GM12878 (cell line): Measurements from ENCODE around the gene FZR1. TPM values are rescaled to one million over a fixed set of nuclear protein-coding genes. Genes with fewer than 3 reads are reported as not detected.

Source experiments
- ATAC-seq: fragments of 200-7000 bp; cut with Tn5 transposase; 3 replicates; pipeline ENCODE4 v1.9.1; 2020; ENCODE audit warnings: mild to moderate bottlenecking, moderate library complexity
- Bru-seq: library from RNA; stranded (reverse); fragments of 400-500 nt; gene quantifications from one replicate; lab custom pipeline; 2021; lab: Mats Ljungman, UMichigan
- BruChase-seq, 2 experiments: library from RNA; stranded (reverse); fragments of 400-500 nt; gene quantifications; one replicate each; lab custom pipeline; 2021; lab: Mats Ljungman, UMichigan
- BruUV-seq: library from RNA; stranded (reverse); fragments of 400-500 nt; replicated peaks from 2 replicates; lab custom pipeline; 2021; lab: Mats Ljungman, UMichigan
- CTCF ChIA-PET: fragments of 300-600 bp; sonication (Branson Sonifier 250); formaldehyde crosslinking; extraction: SDS; loops from one replicate; lab custom pipeline; 2021; ENCODE audit warnings: inconsistent platforms; lab: Yijun Ruan, JAX
- POLR2A ChIA-PET: fragments of 350-600 bp; formaldehyde crosslinking; extraction: SDS; loops from one replicate; lab custom pipeline; 2021; ENCODE audit warnings: inconsistent platforms; lab: Charles Lee
- RAD21 ChIA-PET: fragments of 300-600 bp; sonication (Branson Sonifier 250); formaldehyde crosslinking; loops from one replicate; lab custom pipeline; 2023; ENCODE audit warnings: antibody characterized with exemption; ENCODE audit not compliant: unreplicated experiment; lab: Charles Lee
- SMC1A ChIA-PET: fragments of 300-600 bp; sonication (Branson Sonifier 250); formaldehyde crosslinking; loops from one replicate; lab custom pipeline; 2023; ENCODE audit not compliant: unreplicated experiment, uncharacterized antibody; lab: Charles Lee
- DNase-seq: peaks from one replicate; pipeline ENCODE4 v3.0.0-alpha.2; 2011; ENCODE audit warnings: low read depth, low spot score
- FAIRE-seq: peaks from 3 replicates; lab custom pipeline; 2011; peaks lifted over from hg19 to GRCh38; lab: Jason Lieb, UNC
- H2AFZ ChIP-seq: 2 replicates; pipeline ENCODE4 v1.6.0; 2011; ENCODE audit warnings: low read depth, low read length, control low read depth; ENCODE audit not compliant: control insufficient read depth
- H3K27ac ChIP-seq: 2 replicates; pipeline ENCODE4 v1.5.1; 2011; ENCODE audit warnings: control low read depth; ENCODE audit not compliant: control insufficient read depth, insufficient read depth
- H3K27me3 ChIP-seq, 2 experiments: replicated peaks in 1 of 2; 2 replicates each; pipeline versions ENCODE4 v1.6.0 to v1.6.1; 2011; ENCODE audit warnings: low read length in 1 of 2; ENCODE audit not compliant: control insufficient read depth in 2 of 2, insufficient read depth in 2 of 2
- H3K36me3 ChIP-seq, 2 experiments: 2 replicates each; pipeline ENCODE4 v1.5.1; 2011; ENCODE audit warnings: low read length in 1 of 2; ENCODE audit not compliant: control insufficient read depth in 2 of 2, insufficient read depth in 2 of 2
- H3K4me1 ChIP-seq: 2 replicates; pipeline ENCODE4 v1.6.1; 2011; ENCODE audit warnings: mild to moderate bottlenecking, low read length, moderate library complexity, mixed read lengths; ENCODE audit not compliant: control insufficient read depth, insufficient read depth
- H3K4me2 ChIP-seq: 2 replicates; pipeline ENCODE4 v1.6.0; 2011; ENCODE audit warnings: control low read depth; ENCODE audit not compliant: control insufficient read depth, insufficient read depth
- H3K4me3 ChIP-seq: fragments of 200-600 bp; sonication (generic); 2 replicates; pipeline ENCODE4 v1.5.1; 2016
- H3K79me2 ChIP-seq: 2 replicates; pipeline ENCODE4 v1.6.0; 2011; ENCODE audit warnings: low read length; ENCODE audit not compliant: control insufficient read depth, insufficient read depth
- H3K9ac ChIP-seq: 2 replicates; pipeline ENCODE4 v1.8.0; 2011; ENCODE audit warnings: low read length, control low read depth, mixed read lengths; ENCODE audit not compliant: control insufficient read depth, insufficient read depth
- H3K9me3 ChIP-seq: replicated peaks from 3 replicates; pipeline ENCODE4 v1.5.1; 2011; ENCODE audit warnings: mild to moderate bottlenecking, low read length; ENCODE audit not compliant: control insufficient read depth, insufficient read depth
- H4K20me1 ChIP-seq: 2 replicates; pipeline ENCODE4 v1.6.0; 2011; ENCODE audit not compliant: control insufficient read depth, insufficient read depth
- CHD4 ChIP-seq: fragments of 200-600 bp; sonication (generic); IDR thresholded peaks from 2 replicates; pipeline ENCODE4 v1.6.1; 2016; ENCODE audit warnings: mild to moderate bottlenecking
- EZH2 ChIP-seq: IDR thresholded peaks from 2 replicates; pipeline ENCODE4 v1.6.1; 2012; ENCODE audit warnings: low read depth, mild to moderate bottlenecking, control low read depth, inconsistent platforms, low read length, borderline replicate concordance; ENCODE audit not compliant: control insufficient read depth
- FOS ChIP-seq: IDR thresholded peaks from 3 replicates; pipeline ENCODE4 v1.6.1; 2011; ENCODE audit warnings: borderline replicate concordance; ENCODE audit not compliant: insufficient read length; ENCODE audit errors: extremely low read depth
- FOXK2 ChIP-seq: fragments of 450-650 bp; IDR thresholded peaks from 2 replicates; pipeline ENCODE4 v1.6.1; 2017; ENCODE audit warnings: mild to moderate bottlenecking, moderate library complexity
- MYC ChIP-seq: IDR thresholded peaks from 2 replicates; pipeline ENCODE4 v1.6.1; 2011; ENCODE audit warnings: mild to moderate bottlenecking, low read length, moderate library complexity, inconsistent platforms; ENCODE audit not compliant: insufficient read depth, insufficient replicate concordance, insufficient read length, severe bottlenecking
- NFYA ChIP-seq: IDR thresholded peaks from 2 replicates; pipeline ENCODE4 v1.6.1; 2011; ENCODE audit warnings: low read depth, mild to moderate bottlenecking, low read length, improper control_type of control experiment, borderline replicate concordance
- RUNX3 ChIP-seq: IDR thresholded peaks from 2 replicates; pipeline ENCODE4 v1.6.1; 2012; ENCODE audit warnings: low read length, inconsistent platforms
- SUPT20H ChIP-seq: IDR thresholded peaks from 2 replicates; pipeline ENCODE4 v1.6.1; 2011; ENCODE audit warnings: low read depth, mild to moderate bottlenecking, low read length, moderate library complexity, borderline replicate concordance; ENCODE audit not compliant: control insufficient read depth
- TCF3 ChIP-seq: IDR thresholded peaks from 2 replicates; pipeline ENCODE4 v1.6.1; 2012; ENCODE audit warnings: low read depth, mild to moderate bottlenecking, low read length, borderline replicate concordance; ENCODE audit not compliant: insufficient read depth
- TCF7 ChIP-seq: IDR thresholded peaks from 2 replicates; pipeline ENCODE4 v1.6.1; 2014; ENCODE audit warnings: antibody characterized with exemption, borderline replicate concordance
- ZNF217 ChIP-seq: fragments of 450-650 bp; IDR thresholded peaks from 2 replicates; pipeline ENCODE4 v1.6.1; 2017; ENCODE audit warnings: antibody characterized with exemption, mild to moderate bottlenecking
- ZNF24 ChIP-seq: fragments of 450-650 bp; IDR thresholded peaks from 2 replicates; pipeline ENCODE4 v1.6.1; 2017; ENCODE audit warnings: antibody characterized with exemption, mild to moderate bottlenecking
- ZSCAN29 ChIP-seq: fragments of 450-650 bp; IDR thresholded peaks from 2 replicates; pipeline ENCODE4 v1.6.1; 2017; ENCODE audit warnings: mild to moderate bottlenecking, moderate library complexity
- WGBS: methylation state at CpG from one replicate; pipeline ENCODE4 v1.1.6; 2016; ENCODE audit warnings: low lambda C conversion rate; ENCODE audit not compliant: insufficient replicate concordance, insufficient coverage; ENCODE audit errors: missing lambda C conversion rate; 5-methylcytosine and 5-hydroxymethylcytosine counted together
- in situ Hi-C: fragments of 300-500 bp; cut with MboI; formaldehyde crosslinking; loops from 9 replicates; pipeline ENCODE4 v1.14.3; 2018; ENCODE audit warnings: mixed read lengths
- intact Hi-C: fragments of 100-400 bp; cut with micrococcal nuclease; formaldehyde crosslinking; loops from one replicate; pipeline ENCODE4 v1.14.2; 2022; ENCODE audit not compliant: unreplicated experiment
- long read RNA-seq, 2 experiments: library from polyadenylated mRNA; unstranded; transcript quantifications; one replicate each; pipeline ENCODE4 v2.0.0, GENCODE V29; 2019 to 2020
- polyA minus RNA-seq, 3 experiments: library from RNA; depleted of rRNA, polyadenylated mRNA; stranded (reverse); fragments of >200 nt; gene quantifications; 2 replicates each; pipeline ENCODE4 v1.2.3, GENCODE V29; 2011
- polyA plus RNA-seq, 11 experiments: library from polyadenylated mRNA; depleted of rRNA in 4 of 11; unstranded in 6 of 11; stranded (reverse) in 5 of 11; fragments of >200 nt; fragmentation: Nextera tagmentation in 4 of 11; fragmentation: Illumina TruSeq in 1 of 11; extraction: Ambion mirVana in 4 of 11; extraction: Trizol in 1 of 11; gene quantifications; 1 replicate in 1 of 11; 2 replicates in 10 of 11; pipeline versions ENCODE4 v1.2.1 to v1.2.3, GENCODE V29; 2011 to 2016; ENCODE audit warnings: inconsistent platforms in 2 of 11, missing spikeins in 2 of 11, low read depth in 1 of 11
- total RNA-seq, 4 experiments: library from RNA; depleted of rRNA in 3 of 4; stranded (reverse); fragments of >200 nt in 3 of 4; fragmentation: Illumina TruSeq in 1 of 4; extraction: Trizol in 1 of 4; gene quantifications; 2 replicates each; pipeline versions ENCODE4 v1.2.1 to v1.2.3, GENCODE V29; 2013 to 2021
- TF ChIP-seq, protein P1 (sequence below): fragments of 150-350 bp; IDR thresholded peaks from 2 replicates; pipeline ENCODE4 v1.6.1; 2014; ENCODE audit warnings: mild to moderate bottlenecking, low read depth, low read length
- TF ChIP-seq, protein P2 (sequence below): fragments of 450-650 bp; conservative IDR thresholded peaks from 2 replicates; pipeline ENCODE4 v1.6.1; 2017; ENCODE audit warnings: mild to moderate bottlenecking, moderate library complexity

FZR1 gene
- total RNA-seq (2013; cell fraction: nucleolus; rRNA removed), result 36.7 and 46.1 TPM in 2 replicates
- total RNA-seq (2014; rRNA removed) (30.6 and 35.1 TPM in 2 replicates), total RNA-seq (2014; rRNA removed; fragmentation: Illumina TruSeq; extraction: Trizol) (9.6 and 12.3 TPM in 2 replicates), total RNA-seq (2021) (42.8 and 44.2 TPM in 2 replicates), polyA plus RNA-seq (2011; rRNA removed) (13.0 and 28.1 TPM in 2 replicates), polyA plus RNA-seq (2014; fragmentation: Illumina TruSeq; extraction: Trizol) (2.2 and 15.4 TPM in 2 replicates), polyA plus RNA-seq (2014; fragmentation: Nextera tagmentation; extraction: Ambion mirVana) (under 1 TPM; 0.11 to 0.55 TPM), polyA plus RNA-seq (2014; rRNA removed) (30.8 and 46.7 TPM in 2 replicates), polyA plus RNA-seq (2016; fragmentation: Nextera tagmentation; extraction: Ambion mirVana) (10 to 100 TPM; 33.5 to 36.2 TPM), polyA minus RNA-seq (2011; rRNA and poly(A)+ RNA removed) (17.0 and 37.1 TPM in 2 replicates), Bru-seq, nascent RNA (percentile 64 among the genes with signal in this experiment), BruChase-seq, experiment 1, labeled RNA remaining after a 6-hour chase (percentile 73 among the genes with signal in this experiment), BruChase-seq, experiment 2, labeled RNA remaining after a 2-hour chase (percentile 71 among the genes with signal in this experiment)
- 8.7 TPM for polyA plus RNA-seq (2011; ENCODE audit: low read depth)
- polyA plus RNA-seq (2011; cell fraction: cytosol; rRNA removed), result 28.1 and 37.0 TPM in 2 replicates
- polyA plus RNA-seq (2011; cell fraction: nucleus; rRNA removed), result 131 and 138 TPM in 2 replicates
- polyA plus RNA-seq (2012), result 25.6 and 34.9 TPM in 2 replicates
- 20.7 and 28.9 TPM in 2 replicates for polyA minus RNA-seq (2011; cell fraction: cytosol; rRNA and poly(A)+ RNA removed)
- 23.3 and 26.6 TPM in 2 replicates for polyA minus RNA-seq (2011; cell fraction: nucleus; rRNA and poly(A)+ RNA removed)
- long read RNA-seq, experiment 1, full-length matches to known transcripts, result 1 of 5 reads
- long read RNA-seq, experiment 1, partial matches to known transcripts, result 2 of 5 reads
- long read RNA-seq, experiment 1, other reads (novel, unspliced or antisense), result 2 of 5 reads
- long read RNA-seq, experiment 2, result 0 reads

DNA sequence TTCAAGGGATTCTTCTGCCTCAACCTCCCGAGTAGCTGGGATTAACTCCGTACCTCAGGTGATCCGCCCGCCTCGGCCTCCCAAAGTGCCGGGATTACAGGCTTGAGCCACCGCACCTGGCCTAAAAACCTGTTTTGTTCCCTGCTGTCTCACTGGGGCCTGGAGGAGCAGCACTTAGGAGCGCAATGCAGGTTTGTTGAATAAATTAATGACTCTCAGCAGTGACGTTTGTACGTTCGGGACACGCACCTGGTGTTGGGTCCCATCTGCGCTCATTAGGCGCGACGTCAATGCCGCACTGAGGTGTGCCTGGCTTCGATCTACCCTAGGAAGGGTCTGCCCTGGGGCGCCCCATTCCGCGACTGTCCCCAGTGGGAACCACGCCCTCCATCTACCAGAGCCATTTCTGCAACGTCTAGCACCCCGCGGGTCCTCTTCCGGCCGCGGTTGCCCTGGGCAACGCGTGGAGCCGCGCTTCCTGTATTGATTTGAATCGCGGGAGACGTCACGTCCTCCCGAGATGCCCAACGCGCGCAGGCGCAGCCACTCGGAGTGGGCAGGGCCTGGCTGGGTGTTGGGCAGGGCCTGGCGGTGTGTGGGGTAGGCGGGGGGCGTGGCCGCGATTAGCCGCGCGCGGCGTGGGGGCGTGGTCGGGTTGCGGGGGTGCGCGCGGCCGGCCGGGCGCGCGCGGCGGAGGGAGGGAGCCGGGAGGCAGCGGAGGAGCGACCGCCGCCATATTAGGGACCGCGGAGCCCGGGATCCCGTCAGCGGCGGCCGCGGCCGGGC, at the start of gene FZR1:
Gene FZR1, plus strand, starts transcription at position 714 of the 786 bp plus-strand sequence. CDS start 16,679 bp downstream, outside the sequence.
- peak within 1 kb of the TSS; percentile 99 for H3K4me3 ChIP-seq
- H3K4me2 ChIP-seq, result peak within 1 kb of the TSS; percentile 97
- FAIRE-seq (peak; percentile 95), ATAC-seq (peak; percentile 93), DNase-seq (peak; percentile 94)
- H3K9ac ChIP-seq, result peak within 1 kb of the TSS; percentile 91
- H3K4me1 ChIP-seq, result peaks cover 7% of the 10 kb centered on the region
- ChIA-PET RAD21 (no interaction called here), CTCF (no interaction called here), SMC1A (interaction anchor here (0.6 kb wide), 1 partner anchor 49 kb away, joined by 3 read pairs; no protein-coding TSS in a partner anchor), POLR2A (interaction anchor here (0.9 kb wide), 1 partner anchor 9 kb away, joined by 4 read pairs; no protein-coding TSS in a partner anchor)
- WGBS, result under 1% methylated on average over 45 of the region's 79 CpGs
- no peaks in the 10 kb centered on the region; a peak in 3 of 4 replicates for H3K36me3 ChIP-seq
- H4K20me1 ChIP-seq, result no peaks in the 10 kb centered on the region
- peak within 1 kb of the TSS; percentile 98 for H2AFZ ChIP-seq
- BruUV-seq, result TSS peak; percentile 89
- peaks cover 36% of the 10 kb centered on the region for H3K79me2 ChIP-seq
- in situ Hi-C loops, result no loop called here
- H3K9me3 ChIP-seq, result no peaks in the 10 kb centered on the region
- H3K27ac ChIP-seq, result peak within 1 kb of the TSS; percentile 91
- intact Hi-C loops, result no loop called here
- H3K27me3 ChIP-seq, result no peaks in the 10 kb centered on the region
- TF ChIP-seq TCF3, result no peak
- TF ChIP-seq CHD4, result no peak
- TF ChIP-seq FOXK2, result peak; percentile 54
- TF ChIP-seq MYC, result no peak
- no peak for TF ChIP-seq SUPT20H
- TF ChIP-seq RUNX3, result 0 out of 2 replicates have a peak, but pooled peaks have one; percentile 7
- TF ChIP-seq FOS, result no peak
- TF ChIP-seq, protein P1, sequence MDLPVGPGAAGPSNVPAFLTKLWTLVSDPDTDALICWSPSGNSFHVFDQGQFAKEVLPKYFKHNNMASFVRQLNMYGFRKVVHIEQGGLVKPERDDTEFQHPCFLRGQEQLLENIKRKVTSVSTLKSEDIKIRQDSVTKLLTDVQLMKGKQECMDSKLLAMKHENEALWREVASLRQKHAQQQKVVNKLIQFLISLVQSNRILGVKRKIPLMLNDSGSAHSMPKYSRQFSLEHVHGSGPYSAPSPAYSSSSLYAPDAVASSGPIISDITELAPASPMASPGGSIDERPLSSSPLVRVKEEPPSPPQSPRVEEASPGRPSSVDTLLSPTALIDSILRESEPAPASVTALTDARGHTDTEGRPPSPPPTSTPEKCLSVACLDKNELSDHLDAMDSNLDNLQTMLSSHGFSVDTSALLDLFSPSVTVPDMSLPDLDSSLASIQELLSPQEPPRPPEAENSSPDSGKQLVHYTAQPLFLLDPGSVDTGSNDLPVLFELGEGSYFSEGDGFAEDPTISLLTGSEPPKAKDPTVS, result no peak
- no peak for TF ChIP-seq TCF7
- no peak for TF ChIP-seq ZNF24
- TF ChIP-seq NFYA, result no peak
- TF ChIP-seq, protein P2, sequence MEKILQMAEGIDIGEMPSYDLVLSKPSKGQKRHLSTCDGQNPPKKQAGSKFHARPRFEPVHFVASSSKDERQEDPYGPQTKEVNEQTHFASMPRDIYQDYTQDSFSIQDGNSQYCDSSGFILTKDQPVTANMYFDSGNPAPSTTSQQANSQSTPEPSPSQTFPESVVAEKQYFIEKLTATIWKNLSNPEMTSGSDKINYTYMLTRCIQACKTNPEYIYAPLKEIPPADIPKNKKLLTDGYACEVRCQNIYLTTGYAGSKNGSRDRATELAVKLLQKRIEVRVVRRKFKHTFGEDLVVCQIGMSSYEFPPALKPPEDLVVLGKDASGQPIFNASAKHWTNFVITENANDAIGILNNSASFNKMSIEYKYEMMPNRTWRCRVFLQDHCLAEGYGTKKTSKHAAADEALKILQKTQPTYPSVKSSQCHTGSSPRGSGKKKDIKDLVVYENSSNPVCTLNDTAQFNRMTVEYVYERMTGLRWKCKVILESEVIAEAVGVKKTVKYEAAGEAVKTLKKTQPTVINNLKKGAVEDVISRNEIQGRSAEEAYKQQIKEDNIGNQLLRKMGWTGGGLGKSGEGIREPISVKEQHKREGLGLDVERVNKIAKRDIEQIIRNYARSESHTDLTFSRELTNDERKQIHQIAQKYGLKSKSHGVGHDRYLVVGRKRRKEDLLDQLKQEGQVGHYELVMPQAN, result peak; percentile 97
- no peak for TF ChIP-seq EZH2
- TF ChIP-seq ZSCAN29, result no peak
- no peak for TF ChIP-seq ZNF217
